Gastrocnemius medialis (tissue), 4 donors: ENCODE data around the gene RTN3.

ENCODE experiments used
- POLR2A ChIP-seq, 2 donors: fragments of 450-650 bp; IDR thresholded peaks; one replicate each; pipeline ENCODE4 v1.6.1; 2017; ENCODE audit warnings: antibody characterized with exemption in 2 of 2, mild to moderate bottlenecking in 2 of 2, moderate library complexity in 2 of 2
- TF ChIP-seq, protein P1 (sequence below), 5 experiments: fragments of 450-650 bp in 3 of 5; fragments of 200-600 bp in 2 of 5; sonication (generic) in 2 of 5; IDR thresholded peaks in 4 of 5; conservative IDR thresholded peaks in 1 of 5; 1 replicate in 4 of 5; 2 replicates in 1 of 5; pipeline ENCODE4 v1.5.1; 2016 to 2019; ENCODE audit warnings: antibody characterized with exemption in 5 of 5, mild to moderate bottlenecking in 3 of 5, moderate library complexity in 3 of 5

DNA sequence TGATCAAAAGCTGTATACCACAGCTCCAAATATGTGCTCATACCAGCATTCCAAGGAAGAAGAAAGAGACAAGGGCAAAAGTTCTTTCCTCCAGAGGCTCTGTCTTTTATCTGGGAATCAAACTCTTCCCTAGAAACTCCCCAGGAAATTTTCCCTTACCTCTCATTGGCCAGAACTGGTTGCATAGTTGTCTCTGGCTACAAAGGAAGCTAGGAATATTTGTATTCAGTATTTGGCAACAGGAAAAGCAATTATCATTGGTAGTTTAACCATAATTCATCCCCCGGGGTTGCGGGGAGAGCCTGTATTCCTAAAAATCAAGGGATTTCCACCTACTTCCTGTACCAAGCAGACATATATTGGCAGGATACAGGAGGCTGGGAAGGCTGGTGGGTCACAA, 97.7 kb downstream of the RTN3 start:
- TF ChIP-seq, protein P1, sequence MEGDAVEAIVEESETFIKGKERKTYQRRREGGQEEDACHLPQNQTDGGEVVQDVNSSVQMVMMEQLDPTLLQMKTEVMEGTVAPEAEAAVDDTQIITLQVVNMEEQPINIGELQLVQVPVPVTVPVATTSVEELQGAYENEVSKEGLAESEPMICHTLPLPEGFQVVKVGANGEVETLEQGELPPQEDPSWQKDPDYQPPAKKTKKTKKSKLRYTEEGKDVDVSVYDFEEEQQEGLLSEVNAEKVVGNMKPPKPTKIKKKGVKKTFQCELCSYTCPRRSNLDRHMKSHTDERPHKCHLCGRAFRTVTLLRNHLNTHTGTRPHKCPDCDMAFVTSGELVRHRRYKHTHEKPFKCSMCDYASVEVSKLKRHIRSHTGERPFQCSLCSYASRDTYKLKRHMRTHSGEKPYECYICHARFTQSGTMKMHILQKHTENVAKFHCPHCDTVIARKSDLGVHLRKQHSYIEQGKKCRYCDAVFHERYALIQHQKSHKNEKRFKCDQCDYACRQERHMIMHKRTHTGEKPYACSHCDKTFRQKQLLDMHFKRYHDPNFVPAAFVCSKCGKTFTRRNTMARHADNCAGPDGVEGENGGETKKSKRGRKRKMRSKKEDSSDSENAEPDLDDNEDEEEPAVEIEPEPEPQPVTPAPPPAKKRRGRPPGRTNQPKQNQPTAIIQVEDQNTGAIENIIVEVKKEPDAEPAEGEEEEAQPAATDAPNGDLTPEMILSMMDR (IDR thresholded peaks at IDR 0.05 in 4 of 5, conservative IDR thresholded peaks at IDR 0.05 in 1 of 5): no peak
- TF ChIP-seq POLR2A (IDR thresholded peaks at IDR 0.05): no peak
